Activated naive CD4-positive, alpha-beta T cell treated with anti-CD3 and anti-CD28 coated beads, Interleukin-2, amount 50 U/mL, for 24 hours (primary cell): Measurements from ENCODE around the gene MON2.

Experiments used
- H3K27ac Mint-ChIP-seq: one replicate; pipeline ENCODE4 v1.8.0; 2021; ENCODE audit warnings: mild to moderate bottlenecking, mixed read lengths
- H3K27me3 Mint-ChIP-seq: one replicate; pipeline ENCODE4 v1.8.0; 2021; ENCODE audit warnings: mixed read lengths
- H3K36me3 Mint-ChIP-seq: one replicate; pipeline ENCODE4 v1.8.0; 2021; ENCODE audit warnings: mixed read lengths
- H3K4me1 Mint-ChIP-seq: one replicate; pipeline ENCODE4 v1.8.0; 2021; ENCODE audit warnings: mixed read lengths
- H3K4me3 Mint-ChIP-seq: one replicate; pipeline ENCODE4 v1.8.0; 2021; ENCODE audit warnings: mild to moderate bottlenecking, mixed read lengths
- H3K9me3 Mint-ChIP-seq: one replicate; pipeline ENCODE4 v1.8.0; 2021; ENCODE audit warnings: mixed read lengths

Gene MON2

GRCh38 chr12:62603811-62604098, 137.1 kb downstream of the MON2 start:
- Mint-ChIP-seq H3K27ac (peak overlapping the region; percentile 94), H3K27me3 (no peaks in the 10 kb centered on the region), H3K9me3 (no peaks in the 10 kb centered on the region), H3K4me1 (peaks cover 37% of the 10 kb centered on the region), H3K36me3 (no peaks in the 10 kb centered on the region), H3K4me3 (peak overlapping the region; percentile 91)

GRCh38 chr12:62604373-62604772, 137.7 kb downstream of the MON2 start:
- peaks cover 37% of the 10 kb centered on the region for H3K4me1 Mint-ChIP-seq
- no peaks in the 10 kb centered on the region for H3K36me3 Mint-ChIP-seq
- H3K9me3 Mint-ChIP-seq: no peaks in the 10 kb centered on the region
- no peaks in the 10 kb centered on the region for H3K27me3 Mint-ChIP-seq
- peak overlapping the region; percentile 91 for H3K4me3 Mint-ChIP-seq
- peak overlapping the region; percentile 94 for H3K27ac Mint-ChIP-seq

- Mint-ChIP-seq H3K4me1 (peaks cover 37% of the 10 kb centered on the region), H3K36me3 (no peaks in the 10 kb centered on the region), H3K27me3 (no peaks in the 10 kb centered on the region), H3K27ac (no peak overlapping the region), H3K9me3 (no peaks in the 10 kb centered on the region), H3K4me3 (peak overlapping the region; percentile 91)
Observed at GRCh38 chr12:62604871-62605270, 138.2 kb downstream of the MON2 start.

- Mint-ChIP-seq H3K27ac (peak overlapping the region; percentile 3), H3K36me3 (no peaks in the 10 kb centered on the region), H3K4me3 (no peak overlapping the region), H3K27me3 (no peaks in the 10 kb centered on the region), H3K9me3 (no peaks in the 10 kb centered on the region), H3K4me1 (peaks cover 40% of the 10 kb centered on the region)
Observed at GRCh38 chr12:62605981-62606380, 139.4 kb downstream of the MON2 start.

- Mint-ChIP-seq H3K9me3 (no peaks in the 10 kb centered on the region), H3K4me3 (no peak overlapping the region), H3K27me3 (no peaks in the 10 kb centered on the region), H3K36me3 (no peaks in the 10 kb centered on the region), H3K4me1 (peaks cover 36% of the 10 kb centered on the region), H3K27ac (peak overlapping the region; percentile 42)
Observed at GRCh38 chr12:62606654-62607053, 140.0 kb downstream of the MON2 start.

- Mint-ChIP-seq H3K36me3 (peaks cover 2% of the 10 kb centered on the region), H3K9me3 (no peaks in the 10 kb centered on the region), H3K4me3 (no peak overlapping the region), H3K27me3 (no peaks in the 10 kb centered on the region), H3K27ac (no peak overlapping the region), H3K4me1 (peaks cover 4% of the 10 kb centered on the region)
Observed at GRCh38 chr12:62613081-62613480, 146.5 kb downstream of the MON2 start.

GRCh38 chr12:62618319-62618718, 151.7 kb downstream of the MON2 start:
- peak overlapping the region; percentile 3 for H3K27ac Mint-ChIP-seq
- H3K36me3 Mint-ChIP-seq: peaks cover 2% of the 10 kb centered on the region
- peaks cover 10% of the 10 kb centered on the region for H3K4me1 Mint-ChIP-seq
- no peaks in the 10 kb centered on the region for H3K27me3 Mint-ChIP-seq
- H3K4me3 Mint-ChIP-seq: no peak overlapping the region
- no peaks in the 10 kb centered on the region for H3K9me3 Mint-ChIP-seq

- Mint-ChIP-seq H3K9me3 (no peaks in the 10 kb centered on the region), H3K27me3 (no peaks in the 10 kb centered on the region), H3K27ac (no peak overlapping the region), H3K4me1 (peaks cover 10% of the 10 kb centered on the region), H3K36me3 (peaks cover 2% of the 10 kb centered on the region), H3K4me3 (no peak overlapping the region)
Observed at GRCh38 chr12:62618930-62619329, 152.3 kb downstream of the MON2 start.

- H3K4me3 Mint-ChIP-seq: no peak overlapping the region
- peaks cover 3% of the 10 kb centered on the region for H3K27me3 Mint-ChIP-seq
- no peaks in the 10 kb centered on the region for H3K9me3 Mint-ChIP-seq
- H3K4me1 Mint-ChIP-seq: peaks cover 10% of the 10 kb centered on the region
- no peak overlapping the region for H3K27ac Mint-ChIP-seq
- peaks cover 2% of the 10 kb centered on the region for H3K36me3 Mint-ChIP-seq
Observed at GRCh38 chr12:62621101-62621638, 154.5 kb downstream of the MON2 start.

- Mint-ChIP-seq H3K4me3 (no peak overlapping the region), H3K27ac (no peak overlapping the region), H3K9me3 (no peaks in the 10 kb centered on the region), H3K36me3 (no peaks in the 10 kb centered on the region), H3K27me3 (peaks cover 7% of the 10 kb centered on the region), H3K4me1 (peaks cover 10% of the 10 kb centered on the region)
Observed at GRCh38 chr12:62622177-62622576, 155.6 kb downstream of the MON2 start.

- Mint-ChIP-seq H3K9me3 (no peaks in the 10 kb centered on the region), H3K4me1 (no peaks in the 10 kb centered on the region), H3K27ac (no peak overlapping the region), H3K4me3 (no peak overlapping the region), H3K36me3 (peaks cover 3% of the 10 kb centered on the region), H3K27me3 (peaks cover 20% of the 10 kb centered on the region)
Observed at GRCh38 chr12:62625228-62625627, 158.6 kb downstream of the MON2 start.

GRCh38 chr12:62627181-62627580, 160.6 kb downstream of the MON2 start:
- Mint-ChIP-seq H3K36me3 (peaks cover 6% of the 10 kb centered on the region), H3K4me3 (no peak overlapping the region), H3K27me3 (peaks cover 34% of the 10 kb centered on the region)

GRCh38 chr12:62629413-62629812, 162.8 kb downstream of the MON2 start:
- Mint-ChIP-seq H3K27me3 (peaks cover 42% of the 10 kb centered on the region), H3K4me3 (no peak overlapping the region), H3K27ac (no peak overlapping the region), H3K36me3 (peaks cover 6% of the 10 kb centered on the region), H3K9me3 (no peaks in the 10 kb centered on the region), H3K4me1 (peaks cover 11% of the 10 kb centered on the region)

More at GRCh38 chr12:62627181-62627580, 160.6 kb downstream of the MON2 start:
- Mint-ChIP-seq H3K4me1 (peaks cover 11% of the 10 kb centered on the region), H3K27ac (no peak overlapping the region), H3K9me3 (no peaks in the 10 kb centered on the region)

- no peaks in the 10 kb centered on the region for H3K9me3 Mint-ChIP-seq
- H3K27ac Mint-ChIP-seq: no peak overlapping the region
- H3K4me1 Mint-ChIP-seq: peaks cover 11% of the 10 kb centered on the region
- peaks cover 6% of the 10 kb centered on the region for H3K36me3 Mint-ChIP-seq
- no peak overlapping the region for H3K4me3 Mint-ChIP-seq
- peaks cover 47% of the 10 kb centered on the region for H3K27me3 Mint-ChIP-seq
Observed at GRCh38 chr12:62629971-62630739, 163.5 kb downstream of the MON2 start.

- H3K27ac Mint-ChIP-seq: peak overlapping the region; percentile 9
- H3K9me3 Mint-ChIP-seq: no peaks in the 10 kb centered on the region
- peak overlapping the region; percentile 82 for H3K4me3 Mint-ChIP-seq
- peaks cover 49% of the 10 kb centered on the region for H3K27me3 Mint-ChIP-seq
- H3K4me1 Mint-ChIP-seq: peaks cover 11% of the 10 kb centered on the region
- H3K36me3 Mint-ChIP-seq: peaks cover 6% of the 10 kb centered on the region
Observed at GRCh38 chr12:62631471-62632410, 165.1 kb downstream of the MON2 start.

- Mint-ChIP-seq H3K4me3 (peak overlapping the region; percentile 82), H3K27ac (no peak overlapping the region), H3K4me1 (peaks cover 11% of the 10 kb centered on the region), H3K27me3 (peaks cover 48% of the 10 kb centered on the region), H3K36me3 (peaks cover 6% of the 10 kb centered on the region), H3K9me3 (no peaks in the 10 kb centered on the region)
Observed at GRCh38 chr12:62632411-62632918, 165.8 kb downstream of the MON2 start.
